ENCODE measurements around the gene KIF6. TPM values are rescaled to one million over a fixed set of nuclear protein-coding genes. Genes with fewer than 3 reads are reported as not detected.

Gene KIF6
- total RNA-seq, 1 donor from 2014 or later, result 2.7 TPM

GRCh38 chr6:39421383-39422225 is 303.6 kb downstream of the KIF6 start:
- no peaks in the 10 kb centered on the region for H3F3A ChIP-seq (ENCODE audit: low read depth)
- H3K9me3 Mint-ChIP-seq, result no peaks in the 10 kb centered on the region
- no peaks in the 10 kb centered on the region for H3K9me3 ChIP-seq (ENCODE audit: low read depth)
- H3K4me1 Mint-ChIP-seq, result peaks cover 21% of the 10 kb centered on the region
- H3K27me3 Mint-ChIP-seq (ENCODE audit: insufficient read depth, low read depth), result peaks cover 11% of the 10 kb centered on the region
- H4K20me1 ChIP-seq (ENCODE audit: low read depth), result no peaks in the 10 kb centered on the region
- no peak for DNase-seq (ENCODE audit: low spot score)
- H3K4me3 Mint-ChIP-seq, result no peak overlapping the region
- H2AFZ ChIP-seq (replicated peaks), result no peak overlapping the region
- H3K4me3 ChIP-seq, result no peak overlapping the region
- no peaks in the 10 kb centered on the region for H3K27me3 ChIP-seq
- no peaks in the 10 kb centered on the region for H3K36me3 Mint-ChIP-seq
- H3K9ac ChIP-seq, result no peak overlapping the region
- H3K27ac ChIP-seq, result no peak overlapping the region
- no peak overlapping the region for H3K4me2 ChIP-seq
- no peak overlapping the region for H3K27ac Mint-ChIP-seq
- no peaks in the 10 kb centered on the region for H3K79me2 ChIP-seq (ENCODE audit: low read depth)
- TF ChIP-seq EZH2phosphoT487 (IDR thresholded peaks at IDR 0.05) (no peak), EZH2 (IDR thresholded peaks at IDR 0.05) (no peak), CTCF (IDR thresholded peaks at IDR 0.05) (no peak)
- no peaks in the 10 kb centered on the region for H3K36me3 ChIP-seq
- no peaks in the 10 kb centered on the region for H3K4me1 ChIP-seq

GRCh38 chr6:39420300-39421265 is 304.6 kb downstream of the KIF6 start:
- H4K20me1 ChIP-seq (ENCODE audit: low read depth), result no peaks in the 10 kb centered on the region
- Mint-ChIP-seq H3K4me3 (no peak overlapping the region), H3K27ac (no peak overlapping the region), H3K36me3 (no peaks in the 10 kb centered on the region), H3K9me3 (no peaks in the 10 kb centered on the region), H3K4me1 (peaks cover 13% of the 10 kb centered on the region), H3K27me3 (ENCODE audit: insufficient read depth, low read depth) (peaks cover 9% of the 10 kb centered on the region)
- no peak for DNase-seq (ENCODE audit: low spot score)
- H3K4me1 ChIP-seq, result peaks cover 6% of the 10 kb centered on the region
- H3K9me3 ChIP-seq (ENCODE audit: low read depth), result no peaks in the 10 kb centered on the region
- H3K79me2 ChIP-seq (ENCODE audit: low read depth), result no peaks in the 10 kb centered on the region
- H3K27me3 ChIP-seq, result no peaks in the 10 kb centered on the region
- H3K36me3 ChIP-seq, result no peaks in the 10 kb centered on the region
- H3K4me3 ChIP-seq, result no peak overlapping the region
- no peak overlapping the region for H3K4me2 ChIP-seq
- H2AFZ ChIP-seq (replicated peaks), result no peak overlapping the region
- no peaks in the 10 kb centered on the region for H3F3A ChIP-seq (ENCODE audit: low read depth)
- no peak for TF ChIP-seq CTCF (IDR thresholded peaks at IDR 0.05)
- TF ChIP-seq EZH2phosphoT487 (IDR thresholded peaks at IDR 0.05), result no peak
- no peak for TF ChIP-seq EZH2 (IDR thresholded peaks at IDR 0.05)
- H3K9ac ChIP-seq, result no peak overlapping the region
- no peak overlapping the region for H3K27ac ChIP-seq

GRCh38 chr6:39419607-39420006 is 305.6 kb downstream of the KIF6 start:
- Mint-ChIP-seq H3K9me3 (no peaks in the 10 kb centered on the region), H3K4me1 (peaks cover 9% of the 10 kb centered on the region), H3K27ac (no peak overlapping the region), H3K4me3 (no peak overlapping the region), H3K27me3 (ENCODE audit: insufficient read depth, low read depth) (peaks cover 9% of the 10 kb centered on the region), H3K36me3 (no peaks in the 10 kb centered on the region)
- H3K4me3 ChIP-seq, result no peak overlapping the region
- H3K27me3 ChIP-seq, result no peaks in the 10 kb centered on the region
- H3F3A ChIP-seq (ENCODE audit: low read depth), result no peaks in the 10 kb centered on the region
- no peaks in the 10 kb centered on the region for H4K20me1 ChIP-seq (ENCODE audit: low read depth)
- TF ChIP-seq EZH2phosphoT487 (IDR thresholded peaks at IDR 0.05) (no peak), CTCF (IDR thresholded peaks at IDR 0.05) (no peak), EZH2 (IDR thresholded peaks at IDR 0.05) (no peak)
- no peak overlapping the region for H3K27ac ChIP-seq
- no peaks in the 10 kb centered on the region for H3K79me2 ChIP-seq (ENCODE audit: low read depth)
- no peaks in the 10 kb centered on the region for H3K36me3 ChIP-seq
- no peaks in the 10 kb centered on the region for H3K9me3 ChIP-seq (ENCODE audit: low read depth)
- H3K9ac ChIP-seq, result no peak overlapping the region
- H3K4me1 ChIP-seq, result peaks cover 6% of the 10 kb centered on the region
- no peak for DNase-seq (ENCODE audit: low spot score)
- H2AFZ ChIP-seq (replicated peaks), result no peak overlapping the region
- no peak overlapping the region for H3K4me2 ChIP-seq

All from neural progenitor cell (in vitro differentiated cells).